GM23338 (cell line): ENCODE results near the gene TENT5C. TPM values are rescaled to one million over a fixed set of nuclear protein-coding genes. Genes with fewer than 3 reads are reported as not detected.

Experiments
- ATAC-seq: fragments of 200-7000 bp; cut with Tn5 transposase; 3 replicates; pipeline ENCODE4 v1.9.1; 2020
- DNase-seq: peaks from one replicate; pipeline ENCODE4 v3.0.0-alpha.2; 2015; ENCODE audit warnings: low spot score
- H2AFZ ChIP-seq: fragments of 200-600 bp; sonication (generic); 2 replicates; pipeline ENCODE4 v1.8.0; 2016; ENCODE audit warnings: antibody characterized with exemption, mild to moderate bottlenecking, moderate library complexity
- H3F3A ChIP-seq: fragments of 200-600 bp; sonication (generic); replicated peaks from 2 replicates; pipeline ENCODE4 v1.8.0; 2017; ENCODE audit warnings: antibody characterized with exemption, mixed run types, low read depth
- H3K27ac ChIP-seq: fragments of 200-600 bp; sonication (generic); 2 replicates; pipeline ENCODE4 v1.6.1; 2016; ENCODE audit warnings: low read depth
- H3K27me3 ChIP-seq: fragments of 200-600 bp; sonication (generic); 2 replicates; pipeline ENCODE4 v1.8.0; 2016; ENCODE audit warnings: mild to moderate bottlenecking, mixed run types, moderate library complexity; ENCODE audit not compliant: insufficient read depth
- H3K36me3 ChIP-seq: fragments of 200-600 bp; sonication (generic); 2 replicates; pipeline ENCODE4 v1.8.0; 2016; ENCODE audit warnings: mild to moderate bottlenecking; ENCODE audit not compliant: insufficient read depth
- H3K4me1 ChIP-seq: fragments of 200-600 bp; sonication (generic); 2 replicates; pipeline ENCODE4 v1.8.0; 2016; ENCODE audit warnings: mild to moderate bottlenecking, moderate library complexity; ENCODE audit not compliant: insufficient read depth
- H3K4me2 ChIP-seq: fragments of 200-600 bp; sonication (generic); 2 replicates; pipeline ENCODE4 v1.7.1; 2017; ENCODE audit warnings: mixed run types
- H3K4me3 ChIP-seq: fragments of 200-600 bp; sonication (generic); 2 replicates; pipeline ENCODE4 v1.6.1; 2016; ENCODE audit warnings: mixed run types
- H3K79me2 ChIP-seq: fragments of 200-600 bp; sonication (generic); replicated peaks from 2 replicates; pipeline ENCODE4 v1.8.0; 2017; ENCODE audit warnings: mild to moderate bottlenecking; ENCODE audit not compliant: insufficient read depth
- H3K9me2 ChIP-seq: fragments of 200-600 bp; sonication (generic); 2 replicates; pipeline ENCODE4 v1.8.0; 2017; ENCODE audit not compliant: insufficient read depth
- H4K20me1 ChIP-seq: fragments of 200-600 bp; sonication (generic); replicated peaks from 2 replicates; pipeline ENCODE4 v1.8.0; 2017; ENCODE audit warnings: mild to moderate bottlenecking; ENCODE audit not compliant: insufficient read depth
- H3K27ac Mint-ChIP-seq: 2 replicates; pipeline ENCODE4 v1.8.0; 2020; ENCODE audit warnings: inconsistent platforms, mild to moderate bottlenecking, moderate library complexity, mixed read lengths
- H3K27me3 Mint-ChIP-seq: 3 replicates; pipeline ENCODE4 v1.8.0; 2022; ENCODE audit warnings: low read depth, mild to moderate bottlenecking, moderate library complexity, mixed read lengths, inconsistent platforms; ENCODE audit not compliant: insufficient read depth, poor library complexity
- H3K36me3 Mint-ChIP-seq: 3 replicates; pipeline ENCODE4 v1.8.0; 2021; ENCODE audit warnings: low read depth, mild to moderate bottlenecking, inconsistent platforms, moderate library complexity, mixed read lengths
- H3K4me1 Mint-ChIP-seq: 3 replicates; pipeline ENCODE4 v1.8.0; 2020; ENCODE audit warnings: mild to moderate bottlenecking, inconsistent platforms, mixed read lengths
- H3K4me3 Mint-ChIP-seq: 3 replicates; pipeline ENCODE4 v1.8.0; 2021; ENCODE audit warnings: moderate library complexity, mild to moderate bottlenecking, inconsistent platforms, mixed read lengths
- H3K9me3 Mint-ChIP-seq: 3 replicates; pipeline ENCODE4 v1.8.0; 2020; ENCODE audit warnings: moderate library complexity, mild to moderate bottlenecking, inconsistent platforms, mixed read lengths
- CREB1 ChIP-seq: fragments of 250-450 bp; sonication (Bioruptor Pico); IDR thresholded peaks from 2 replicates; pipeline ENCODE4 v1.5.0; 2020; ENCODE audit warnings: low read depth, mild to moderate bottlenecking, moderate library complexity
- CTCF ChIP-seq, 2 experiments: fragments of 200-600 bp in 1 of 2; sonication (generic) in 1 of 2; conservative IDR thresholded peaks; 2 replicates each; pipeline versions ENCODE4 v1.5.1 to v1.6.1; 2016 to 2017; ENCODE audit warnings: antibody characterized with exemption in 2 of 2, low read depth in 2 of 2, mild to moderate bottlenecking in 2 of 2, moderate library complexity in 1 of 2
- ETS1 ChIP-seq: IDR thresholded peaks from 2 replicates; pipeline ENCODE4 v1.6.1; 2016; ENCODE audit warnings: antibody characterized with exemption
- EZH2 ChIP-seq: fragments of 200-600 bp; sonication (generic); IDR thresholded peaks from one replicate; pipeline ENCODE4 v1.8.0; 2017; ENCODE audit warnings: antibody characterized with exemption, mild to moderate bottlenecking, low read depth; ENCODE audit not compliant: unreplicated experiment
- EZH2phosphoT487 ChIP-seq: fragments of 200-600 bp; sonication (generic); IDR thresholded peaks from one replicate; pipeline ENCODE4 v1.8.1; 2018; ENCODE audit warnings: antibody characterized with exemption; ENCODE audit not compliant: unreplicated experiment
- JUNB ChIP-seq: IDR thresholded peaks from one replicate; pipeline ENCODE4 v1.6.1; 2016; ENCODE audit warnings: antibody characterized with exemption; ENCODE audit not compliant: unreplicated experiment
- NANOG ChIP-seq: IDR thresholded peaks from 2 replicates; pipeline ENCODE4 v1.6.1; 2016; ENCODE audit warnings: antibody characterized with exemption, borderline replicate concordance
- POLR2AphosphoS5 ChIP-seq: IDR thresholded peaks from 2 replicates; pipeline ENCODE4 v1.6.1; 2016; ENCODE audit warnings: antibody characterized with exemption, low read depth
- REST ChIP-seq: IDR thresholded peaks from one replicate; pipeline ENCODE4 v1.6.1; 2018; ENCODE audit warnings: antibody characterized with exemption; ENCODE audit not compliant: unreplicated experiment
- STAT1 ChIP-seq: IDR thresholded peaks from one replicate; pipeline ENCODE4 v1.6.1; 2016; ENCODE audit warnings: antibody characterized with exemption; ENCODE audit not compliant: unreplicated experiment
- ZNF462 ChIP-seq: fragments of 250-450 bp; sonication (Bioruptor Pico); IDR thresholded peaks from 2 replicates; pipeline ENCODE4 v1.5.0; 2020; ENCODE audit warnings: mild to moderate bottlenecking, moderate library complexity
- polyA plus RNA-seq: library from polyadenylated mRNA; unstranded; fragments of >200 nt; fragmentation: Nextera tagmentation; extraction: Ambion mirVana; gene quantifications from 2 replicates; pipeline ENCODE4 v1.2.1, GENCODE V29; 2016
- total RNA-seq: library from RNA; depleted of rRNA; stranded (reverse); fragments of >200 nt; shearing (Covaris generic); gene quantifications from 2 replicates; pipeline ENCODE4 v1.2.3, GENCODE V29; 2014

The TENT5C gene
- total and polyA plus RNA-seq, 2 experiments from 2014 or later, result 0.23 to 0.80 TPM

DNA sequence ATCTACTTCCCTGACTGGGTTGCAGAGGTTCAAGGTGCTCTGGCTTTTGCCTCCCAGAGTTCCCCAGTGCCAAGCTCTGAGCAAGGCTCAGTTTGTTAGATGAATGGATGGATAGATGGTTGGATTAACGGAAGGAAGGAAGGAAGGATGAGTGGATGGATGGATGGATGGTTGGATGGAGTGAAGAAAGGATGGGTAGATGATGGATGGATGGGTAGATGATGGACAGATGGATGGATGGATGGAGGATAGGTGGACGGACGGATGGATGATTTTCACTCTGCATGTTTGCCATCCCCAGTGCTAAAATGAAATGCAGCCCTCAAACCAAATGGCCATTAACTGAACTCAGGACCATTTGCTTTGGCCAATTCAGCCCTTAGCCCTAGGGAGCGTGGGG lies 27.4 kb upstream of the TENT5C start:
- H3K4me3 ChIP-seq, result no peak overlapping the region
- H3K27me3 ChIP-seq, result no peaks in the 10 kb centered on the region
- H3K4me1 Mint-ChIP-seq, result peaks cover 9% of the 10 kb centered on the region
- H3K4me3 Mint-ChIP-seq, result no peak overlapping the region; the same call in 2 of the 3 replicates
- no peaks in the 10 kb centered on the region for H3K9me3 Mint-ChIP-seq
- no peak overlapping the region for H2AFZ ChIP-seq
- H3K9me2 ChIP-seq, result no peaks in the 10 kb centered on the region
- no peak overlapping the region for H3K27ac ChIP-seq
- no peaks in the 10 kb centered on the region for H3F3A ChIP-seq
- peaks cover 7% of the 10 kb centered on the region for H3K27me3 Mint-ChIP-seq
- H3K36me3 ChIP-seq, result no peaks in the 10 kb centered on the region
- H4K20me1 ChIP-seq, result no peaks in the 10 kb centered on the region
- ATAC-seq (no peak), DNase-seq (no peak)
- no peaks in the 10 kb centered on the region; the same call in 2 of the 3 replicates for H3K36me3 Mint-ChIP-seq
- no peak for TF ChIP-seq JUNB
- TF ChIP-seq REST, result no peak
- TF ChIP-seq ZNF462, result no peak
- no peak for TF ChIP-seq STAT1
- no peak for TF ChIP-seq NANOG
- no peak for TF ChIP-seq ETS1
- TF ChIP-seq POLR2AphosphoS5, result no peak
- TF ChIP-seq CTCF (conservative IDR thresholded peaks at IDR 0.05; ENCODE audit: low read depth in 2 of 2), result no peak
- no peak for TF ChIP-seq EZH2
- no peak for TF ChIP-seq CREB1 (CRISPR knock-in tag)
- TF ChIP-seq EZH2phosphoT487, result no peak
- H3K4me1 ChIP-seq, result peaks cover 4% of the 10 kb centered on the region; the same call in 1 of the 2 replicates
- no peak overlapping the region for H3K27ac Mint-ChIP-seq
- no peak overlapping the region for H3K4me2 ChIP-seq
- H3K79me2 ChIP-seq, result no peaks in the 10 kb centered on the region
